Pericardium fibroblast (primary cell): Measurements from ENCODE around the gene CYP1A1. TPM values are rescaled to one million over a fixed set of nuclear protein-coding genes. Genes with fewer than 3 reads are reported as not detected.

Experiments
- total RNA-seq: library from RNA; depleted of rRNA; stranded (reverse); fragments of >200 nt; gene quantifications from 2 replicates; pipeline ENCODE4 v1.2.3, GENCODE V29; 2015

CYP1A1 gene
- total RNA-seq: 0.23 TPM in 1 of 2 replicates, not detected in the other

GRCh38 chr15:74725225-74725774, at the start of gene CYP1A1:
Gene CYP1A1 (minus strand): TSS chr15:74725528. CDS start chr15:74723097, 2,431 bp downstream.

GRCh38 chr15:74748322-74748946, 23.1 kb upstream of the CYP1A1 start, which contains the start of gene CYP1A2:
Gene CYP1A2 (plus strand): TSS chr15:74748845. CDS start chr15:74749739, 894 bp downstream.

GRCh38 chr15:74695597-74696397, 29.5 kb downstream of the CYP1A1 start, which contains the start of gene EDC3:
Gene EDC3 (minus strand): TSS chr15:74696024. CDS start chr15:74675124, 20,900 bp downstream.

Other genes with a start within 250 kb of the CYP1A1 start
- 0.23 and 0.26 TPM in 2 replicates for gene ARID3B, start 184.3 kb downstream of the CYP1A1 start, total RNA-seq
- gene CLK3, start 109.7 kb downstream of the CYP1A1 start, total RNA-seq: 39.4 and 46.3 TPM in 2 replicates
- gene EDC3, start 29.5 kb downstream of the CYP1A1 start, total RNA-seq: 8.2 and 10.3 TPM in 2 replicates
- not detected in 2 replicates for gene CYP1A2, start 23.3 kb upstream of the CYP1A1 start, total RNA-seq
- gene CSK, start 56.6 kb upstream of the CYP1A1 start, total RNA-seq: 18.0 and 22.0 TPM in 2 replicates
- 0.23 TPM in 1 of 2 replicates, not detected in the other for gene LMAN1L, start 87.3 kb upstream of the CYP1A1 start, total RNA-seq
- not detected in 2 replicates for gene CPLX3, start 101.1 kb upstream of the CYP1A1 start, total RNA-seq
- gene ULK3, start 117.6 kb upstream of the CYP1A1 start, total RNA-seq: 14.0 and 25.5 TPM in 2 replicates
- gene SCAMP2, start 147.8 kb upstream of the CYP1A1 start, total RNA-seq: 51.5 and 94.1 TPM in 2 replicates
- 62.5 and 83.4 TPM in 2 replicates for gene MPI, start 164.5 kb upstream of the CYP1A1 start, total RNA-seq
- gene FAM219B, start 181.3 kb upstream of the CYP1A1 start, total RNA-seq: 23.9 and 27.3 TPM in 2 replicates
- gene COX5A, start 212.5 kb upstream of the CYP1A1 start, total RNA-seq: 109 and 134 TPM in 2 replicates
- gene RPP25, start 231.2 kb upstream of the CYP1A1 start, total RNA-seq: 24.8 and 45.2 TPM in 2 replicates